AG09309 (cell line): ENCODE results near the gene SLC39A3.

Experiments used
- DNase-seq: peaks from one replicate; pipeline ENCODE4 v3.0.0-alpha.2; 2010; ENCODE audit warnings: low read depth
- H3K4me3 ChIP-seq: 2 replicates; pipeline ENCODE4 v1.5.1; 2011; ENCODE audit warnings: mild to moderate bottlenecking, low read depth, low read length, moderate library complexity; ENCODE audit not compliant: control insufficient read depth
- CTCF ChIP-seq: IDR thresholded peaks from 2 replicates; pipeline ENCODE4 v1.5.1; 2011; ENCODE audit warnings: mild to moderate bottlenecking, low read depth, low read length, inconsistent platforms; ENCODE audit not compliant: insufficient read depth, control insufficient read depth; ENCODE audit errors: missing control alignments

The SLC39A3 gene

GRCh38 chr19:2699413-2700140, 40.2 kb downstream of the SLC39A3 start:
- DNase-seq: no peak
- TF ChIP-seq CTCF: no peak
- H3K4me3 ChIP-seq: no peak overlapping the region

GRCh38 chr19:2694196-2694595, 45.6 kb downstream of the SLC39A3 start:
- no peak for TF ChIP-seq CTCF
- DNase-seq: no peak
- H3K4me3 ChIP-seq: no peak overlapping the region

GRCh38 chr19:2693492-2694160, 46.2 kb downstream of the SLC39A3 start:
- TF ChIP-seq CTCF: no peak
- DNase-seq: no peak
- no peak overlapping the region for H3K4me3 ChIP-seq

- no peak for DNase-seq
- H3K4me3 ChIP-seq: no peak overlapping the region
Measured at GRCh38 chr19:2691951-2692350, 47.9 kb downstream of the SLC39A3 start.

GRCh38 chr19:2690856-2691255, 49.0 kb downstream of the SLC39A3 start:
- H3K4me3 ChIP-seq: no peak overlapping the region
- TF ChIP-seq CTCF: no peak
- DNase-seq: no peak

More at GRCh38 chr19:2691951-2692350, 47.9 kb downstream of the SLC39A3 start:
- TF ChIP-seq CTCF: no peak

GRCh38 chr19:2686360-2686759, 53.5 kb downstream of the SLC39A3 start:
- no peak for DNase-seq
- no peak for TF ChIP-seq CTCF
- H3K4me3 ChIP-seq: no peak overlapping the region

- no peak overlapping the region for H3K4me3 ChIP-seq
- DNase-seq: no peak
- TF ChIP-seq CTCF: no peak
Measured at GRCh38 chr19:2685204-2685704, 54.6 kb downstream of the SLC39A3 start.
